ENCODE measurements around the gene PRKAR1B.

DNA sequence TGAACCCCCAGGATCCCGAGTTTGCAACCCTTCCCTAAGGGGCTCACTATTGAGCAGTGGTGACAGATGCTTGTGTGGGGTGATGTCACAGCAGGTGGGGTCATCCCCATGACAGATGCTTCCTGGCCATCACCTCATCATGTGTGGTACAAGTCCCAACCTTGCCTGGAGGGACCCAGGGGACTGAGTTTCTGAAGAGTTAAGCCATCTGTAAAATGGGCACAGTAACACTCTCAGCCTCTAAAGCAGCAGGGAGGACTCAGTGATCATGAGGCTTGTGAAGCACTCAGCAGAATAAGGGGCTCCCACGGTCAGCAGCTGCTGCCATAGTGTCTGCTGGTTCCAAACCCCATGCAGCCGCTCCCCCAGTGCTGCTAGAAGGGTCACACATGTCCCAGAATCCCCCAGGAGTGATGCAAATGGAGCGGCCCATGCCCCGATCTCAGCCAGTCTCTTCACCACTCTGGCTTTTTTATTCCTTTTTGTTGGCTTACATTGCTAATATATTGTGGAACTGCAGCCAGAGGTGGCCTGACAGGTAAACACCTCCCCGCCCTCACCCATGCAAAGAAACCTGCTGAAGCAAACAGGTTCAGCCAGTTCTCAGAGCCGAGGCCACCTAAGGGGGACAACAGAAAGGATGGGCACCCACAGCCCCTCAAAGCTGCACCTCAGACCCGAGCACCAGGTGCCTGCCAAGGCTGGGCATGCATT, 105.4 kb downstream of the PRKAR1B start:
- TF ChIP-seq, protein P1, sequence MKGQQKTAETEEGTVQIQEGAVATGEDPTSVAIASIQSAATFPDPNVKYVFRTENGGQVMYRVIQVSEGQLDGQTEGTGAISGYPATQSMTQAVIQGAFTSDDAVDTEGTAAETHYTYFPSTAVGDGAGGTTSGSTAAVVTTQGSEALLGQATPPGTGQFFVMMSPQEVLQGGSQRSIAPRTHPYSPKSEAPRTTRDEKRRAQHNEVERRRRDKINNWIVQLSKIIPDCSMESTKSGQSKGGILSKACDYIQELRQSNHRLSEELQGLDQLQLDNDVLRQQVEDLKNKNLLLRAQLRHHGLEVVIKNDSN (IDR thresholded peaks at IDR 0.05) = no peak
- no peak for TF ChIP-seq CEBPB (IDR thresholded peaks at IDR 0.05)
- TF ChIP-seq, protein P2, sequence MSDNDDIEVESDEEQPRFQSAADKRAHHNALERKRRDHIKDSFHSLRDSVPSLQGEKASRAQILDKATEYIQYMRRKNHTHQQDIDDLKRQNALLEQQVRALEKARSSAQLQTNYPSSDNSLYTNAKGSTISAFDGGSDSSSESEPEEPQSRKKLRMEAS (IDR thresholded peaks at IDR 0.05) = no peak
